IMR-90 (cell line): ENCODE data around the gene FLVCR1.
"Not testable (repeated sequence)": the region's sequence is repeated elsewhere in the genome, so short reads cannot be mapped to it uniquely, and the experiment has no call there.

Experiments
- CEBPB ChIP-seq: IDR thresholded peaks from 2 replicates; pipeline ENCODE4 v1.6.1; 2012; ENCODE audit warnings: low read depth, low read length, improper control_type of control experiment
- CHD1 ChIP-seq: IDR thresholded peaks from 2 replicates; pipeline ENCODE4 v1.6.1; 2012; ENCODE audit warnings: low read depth, low read length, improper control_type of control experiment
- MAZ ChIP-seq: IDR thresholded peaks from 2 replicates; pipeline ENCODE4 v1.6.1; 2012; ENCODE audit warnings: low read depth, mild to moderate bottlenecking, low read length, improper control_type of control experiment, moderate library complexity, borderline replicate concordance
- MXI1 ChIP-seq: IDR thresholded peaks from 2 replicates; pipeline ENCODE4 v1.6.1; 2012; ENCODE audit warnings: low read depth, mild to moderate bottlenecking, low read length, moderate library complexity, borderline replicate concordance
- POLR2A ChIP-seq: IDR thresholded peaks from 2 replicates; pipeline ENCODE4 v1.6.1; 2012; ENCODE audit warnings: mild to moderate bottlenecking, low read depth, low read length
- RAD21 ChIP-seq: IDR thresholded peaks from 2 replicates; pipeline ENCODE4 v1.6.1; 2012; ENCODE audit warnings: low read length, improper control_type of control experiment
- RCOR1 ChIP-seq: IDR thresholded peaks from 2 replicates; pipeline ENCODE4 v1.6.1; 2012; ENCODE audit warnings: mild to moderate bottlenecking, low read length, improper control_type of control experiment; ENCODE audit not compliant: insufficient replicate concordance
- SMC3 ChIP-seq: fragments of 150-350 bp; IDR thresholded peaks from 2 replicates; pipeline ENCODE4 v1.6.1; 2016; ENCODE audit warnings: low read depth, mild to moderate bottlenecking, antibody characterized with exemption, low read length, moderate library complexity
- TF ChIP-seq, protein P1 (sequence below): conservative IDR thresholded peaks from 2 replicates; pipeline ENCODE4 v1.5.1; 2012; ENCODE audit warnings: mild to moderate bottlenecking, low read depth, low read length, improper control_type of control experiment
- TF ChIP-seq, protein P2 (sequence below): fragments of 150-350 bp; IDR thresholded peaks from 2 replicates; pipeline ENCODE4 v1.6.1; 2017; ENCODE audit warnings: mild to moderate bottlenecking, antibody characterized with exemption, low read length, low read depth
- TF ChIP-seq, protein P3 (sequence below): fragments of 150-350 bp; IDR thresholded peaks from 2 replicates; pipeline ENCODE4 v1.6.1; 2016; ENCODE audit warnings: low read depth, mild to moderate bottlenecking, low read length, moderate library complexity, borderline replicate concordance

DNA sequence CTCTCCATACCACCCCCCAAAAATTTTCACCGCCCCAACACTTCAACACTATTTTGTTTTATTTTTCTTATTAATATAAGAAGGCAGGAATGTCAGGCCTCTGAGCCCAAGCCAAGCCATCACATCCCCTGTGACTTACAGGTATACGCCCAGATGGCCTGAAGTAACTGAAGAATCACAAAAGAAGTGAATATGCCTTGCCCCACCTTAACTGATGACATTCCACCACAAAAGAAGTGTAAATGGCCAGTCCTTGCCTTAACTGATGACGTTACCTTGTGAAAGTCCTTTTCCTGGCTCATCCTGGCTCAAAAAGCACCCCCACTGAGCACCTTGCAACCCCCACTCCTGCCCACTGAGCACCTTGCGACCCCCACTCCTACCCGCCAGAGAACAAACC, 56.0 kb downstream of the FLVCR1 start:
- TF ChIP-seq, protein P1, sequence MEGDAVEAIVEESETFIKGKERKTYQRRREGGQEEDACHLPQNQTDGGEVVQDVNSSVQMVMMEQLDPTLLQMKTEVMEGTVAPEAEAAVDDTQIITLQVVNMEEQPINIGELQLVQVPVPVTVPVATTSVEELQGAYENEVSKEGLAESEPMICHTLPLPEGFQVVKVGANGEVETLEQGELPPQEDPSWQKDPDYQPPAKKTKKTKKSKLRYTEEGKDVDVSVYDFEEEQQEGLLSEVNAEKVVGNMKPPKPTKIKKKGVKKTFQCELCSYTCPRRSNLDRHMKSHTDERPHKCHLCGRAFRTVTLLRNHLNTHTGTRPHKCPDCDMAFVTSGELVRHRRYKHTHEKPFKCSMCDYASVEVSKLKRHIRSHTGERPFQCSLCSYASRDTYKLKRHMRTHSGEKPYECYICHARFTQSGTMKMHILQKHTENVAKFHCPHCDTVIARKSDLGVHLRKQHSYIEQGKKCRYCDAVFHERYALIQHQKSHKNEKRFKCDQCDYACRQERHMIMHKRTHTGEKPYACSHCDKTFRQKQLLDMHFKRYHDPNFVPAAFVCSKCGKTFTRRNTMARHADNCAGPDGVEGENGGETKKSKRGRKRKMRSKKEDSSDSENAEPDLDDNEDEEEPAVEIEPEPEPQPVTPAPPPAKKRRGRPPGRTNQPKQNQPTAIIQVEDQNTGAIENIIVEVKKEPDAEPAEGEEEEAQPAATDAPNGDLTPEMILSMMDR: not testable (repeated sequence)
- TF ChIP-seq CEBPB, MXI1, SMC3, POLR2A, CHD1, RCOR1, MAZ, RAD21: not testable (repeated sequence)
- TF ChIP-seq, protein P2, sequence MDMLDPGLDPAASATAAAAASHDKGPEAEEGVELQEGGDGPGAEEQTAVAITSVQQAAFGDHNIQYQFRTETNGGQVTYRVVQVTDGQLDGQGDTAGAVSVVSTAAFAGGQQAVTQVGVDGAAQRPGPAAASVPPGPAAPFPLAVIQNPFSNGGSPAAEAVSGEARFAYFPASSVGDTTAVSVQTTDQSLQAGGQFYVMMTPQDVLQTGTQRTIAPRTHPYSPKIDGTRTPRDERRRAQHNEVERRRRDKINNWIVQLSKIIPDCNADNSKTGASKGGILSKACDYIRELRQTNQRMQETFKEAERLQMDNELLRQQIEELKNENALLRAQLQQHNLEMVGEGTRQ: not testable (repeated sequence)
- TF ChIP-seq, protein P3, sequence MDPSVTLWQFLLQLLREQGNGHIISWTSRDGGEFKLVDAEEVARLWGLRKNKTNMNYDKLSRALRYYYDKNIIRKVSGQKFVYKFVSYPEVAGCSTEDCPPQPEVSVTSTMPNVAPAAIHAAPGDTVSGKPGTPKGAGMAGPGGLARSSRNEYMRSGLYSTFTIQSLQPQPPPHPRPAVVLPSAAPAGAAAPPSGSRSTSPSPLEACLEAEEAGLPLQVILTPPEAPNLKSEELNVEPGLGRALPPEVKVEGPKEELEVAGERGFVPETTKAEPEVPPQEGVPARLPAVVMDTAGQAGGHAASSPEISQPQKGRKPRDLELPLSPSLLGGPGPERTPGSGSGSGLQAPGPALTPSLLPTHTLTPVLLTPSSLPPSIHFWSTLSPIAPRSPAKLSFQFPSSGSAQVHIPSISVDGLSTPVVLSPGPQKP: not testable (repeated sequence)
